Activated CD4-positive, alpha-beta T cell treated with anti-CD3 and anti-CD28 coated beads for 24 hours (primary cell): Measurements from ENCODE around the gene RIPK1.

ENCODE experiments used
- DNase-seq, 2 donors: peaks; one replicate each; pipeline ENCODE4 v3.0.0-alpha.2; 2020; ENCODE audit warnings: low read depth in 2 of 2

The RIPK1 gene

GRCh38 chr6:3163248-3163594 lies 94.9 kb downstream of the RIPK1 start:
- DNase-seq = no peak

GRCh38 chr6:3164388-3164787 lies 96.1 kb downstream of the RIPK1 start:
- no peak for DNase-seq
